HG03139 (cell line): Measurements from ENCODE around the gene PARP15.
"Not testable (repeated sequence)": the region's sequence is repeated elsewhere in the genome, so short reads cannot be mapped to it uniquely, and the experiment has no call there.

Source experiments
- ATAC-seq: cut with Tn5 transposase; IDR thresholded peaks from one replicate; pipeline ENCODE4 v1.9.1; 2021; ENCODE audit not compliant: unreplicated experiment

PARP15 gene

GRCh38 chr3:122577409-122578031, at the start of gene PARP15:
TSS of gene PARP15 (plus strand) at chr3:122577650. CDS start at chr3:122577668, 18 bp downstream.
- ATAC-seq: no peak

DNA sequence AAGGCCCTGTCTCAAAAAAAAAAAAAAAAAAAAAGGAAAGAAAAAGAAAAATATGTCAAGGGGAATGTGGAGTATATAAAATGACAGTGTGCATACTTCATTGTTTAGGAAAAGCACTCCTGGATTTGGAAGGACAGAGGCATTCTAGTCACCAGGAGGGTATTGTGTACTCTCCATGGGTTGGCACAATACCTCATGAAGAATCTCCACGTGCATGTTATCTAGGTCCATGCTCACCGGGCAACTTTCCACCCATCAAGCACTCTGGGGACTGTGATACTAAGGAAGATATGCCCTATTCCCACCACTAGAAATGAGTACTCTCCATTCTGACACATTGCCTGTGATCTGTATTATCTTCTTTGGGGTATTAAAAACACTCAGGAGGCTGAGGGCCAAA, 47.3 kb upstream of the PARP15 start:
- ATAC-seq: no peak

DNA sequence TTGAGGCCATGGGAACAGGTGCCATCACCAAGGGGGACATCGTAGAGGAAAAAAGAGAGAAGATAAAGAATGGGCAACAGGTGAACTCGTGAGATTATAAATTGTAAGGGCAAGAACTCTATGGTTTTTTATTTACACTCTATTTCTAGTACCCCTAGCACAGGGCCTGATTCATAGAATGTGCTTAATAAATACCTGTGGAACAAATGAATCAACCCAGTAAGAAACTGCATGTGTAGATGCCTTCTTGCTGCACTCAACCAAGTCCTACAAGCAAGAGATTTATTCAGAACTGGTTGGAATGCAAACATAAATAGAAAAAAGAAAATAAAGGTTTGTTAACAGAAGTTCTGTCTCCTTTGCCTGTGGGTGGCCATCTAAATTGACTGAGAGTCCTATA, 44.0 kb upstream of the PARP15 start:
- ATAC-seq: no peak

DNA sequence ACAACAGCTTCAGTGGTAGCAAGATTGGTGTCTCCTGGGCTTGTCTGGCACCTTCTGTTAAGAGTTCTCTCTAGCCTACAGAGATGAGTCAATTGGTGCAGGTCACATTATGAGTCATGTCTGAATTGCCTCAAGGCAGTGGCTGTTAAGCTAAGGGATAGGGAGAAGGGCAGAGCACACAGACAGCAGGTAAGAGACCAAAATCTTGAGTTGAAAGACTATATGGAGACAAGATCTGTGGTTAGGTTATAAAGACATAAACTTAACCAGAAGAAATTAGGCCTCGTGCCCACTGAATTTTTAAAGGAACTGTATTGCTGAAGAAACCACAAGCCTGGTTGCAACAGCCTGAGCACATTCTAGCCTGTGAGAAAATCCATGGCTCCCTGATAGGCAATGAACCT, 43.5 kb upstream of the PARP15 start:
- ATAC-seq: peak; percentile 98

GRCh38 chr3:122535964-122536631, 41.4 kb upstream of the PARP15 start:
- no peak for ATAC-seq

DNA sequence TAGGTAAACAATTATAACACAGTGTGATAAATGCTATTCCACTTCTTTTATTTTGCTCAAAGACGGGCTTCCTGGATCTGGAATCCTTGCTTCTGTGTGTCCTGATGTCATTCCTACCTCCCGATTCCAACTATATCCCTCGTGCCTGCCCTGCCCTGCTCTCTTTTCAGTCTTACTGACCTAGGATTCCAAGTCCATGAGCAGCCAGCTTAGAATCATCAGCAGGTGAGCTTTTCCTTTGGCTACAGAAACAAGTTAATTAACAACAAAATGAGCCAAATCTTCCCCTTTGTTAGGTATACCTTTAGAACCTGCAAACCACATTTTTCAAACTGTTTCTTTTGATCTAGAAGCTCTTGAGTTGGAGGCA, 40.8 kb upstream of the PARP15 start:
- ATAC-seq: no peak

GRCh38 chr3:122538956-122539490, 38.4 kb upstream of the PARP15 start:
- no peak for ATAC-seq

DNA sequence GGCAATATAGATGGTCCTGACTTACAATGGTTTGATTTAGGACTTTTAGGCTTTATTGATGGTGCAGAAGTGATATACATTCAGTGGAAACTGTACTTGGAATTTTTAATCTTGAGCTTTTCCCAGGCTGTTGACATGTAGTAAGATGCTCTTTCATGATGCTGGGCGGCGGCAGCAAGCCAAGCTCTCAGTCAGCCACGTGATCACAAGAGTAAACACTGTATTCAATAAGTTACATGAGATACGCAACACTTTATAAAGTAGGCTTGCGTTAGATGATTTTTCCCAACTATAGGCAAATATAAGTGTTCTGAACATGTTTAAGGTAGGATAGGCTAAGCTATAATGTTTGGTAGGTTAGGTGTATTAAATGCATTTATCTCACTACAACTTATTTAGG, 31.3 kb upstream of the PARP15 start:
- no peak for ATAC-seq

GRCh38 chr3:122548076-122548475, 29.4 kb upstream of the PARP15 start:
- no peak for ATAC-seq

DNA sequence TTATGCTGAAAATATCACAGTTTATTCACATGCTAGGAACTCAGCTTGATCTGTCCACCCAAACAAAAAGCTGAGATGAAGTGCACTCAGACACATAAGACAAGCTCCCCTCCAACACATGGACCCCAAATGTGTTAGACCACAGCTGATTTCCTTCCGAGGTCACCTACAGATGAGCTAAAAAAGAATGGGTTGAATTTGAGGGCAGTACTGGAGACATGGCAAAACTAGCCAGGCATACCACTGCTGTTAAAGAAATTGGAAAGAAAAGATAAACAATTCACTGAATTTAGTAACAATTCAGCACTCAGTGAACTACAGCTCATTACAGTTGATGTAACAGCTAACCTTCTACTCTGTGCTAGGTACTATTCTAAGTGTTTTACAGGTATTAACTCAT, 28.8 kb upstream of the PARP15 start:
- no peak for ATAC-seq

DNA sequence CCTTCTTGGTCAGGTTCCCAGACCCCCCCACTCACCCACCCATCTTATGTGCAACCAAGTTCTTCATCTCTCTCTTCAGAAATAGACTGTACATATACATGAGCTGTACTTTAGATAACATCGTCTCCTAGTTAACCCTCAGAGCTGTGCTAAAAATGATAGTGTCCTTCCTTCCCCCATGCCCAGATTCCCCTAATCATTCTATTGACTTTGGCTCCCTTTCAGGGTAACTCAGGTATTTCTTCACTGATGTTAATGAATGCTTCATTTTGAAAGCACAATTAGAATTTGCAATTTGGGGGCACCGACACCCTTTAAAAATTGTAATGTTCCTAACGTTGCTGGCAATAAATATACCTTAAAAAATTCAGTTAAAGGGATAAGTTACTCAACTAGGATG, 24.3 kb upstream of the PARP15 start:
- ATAC-seq: no peak

DNA sequence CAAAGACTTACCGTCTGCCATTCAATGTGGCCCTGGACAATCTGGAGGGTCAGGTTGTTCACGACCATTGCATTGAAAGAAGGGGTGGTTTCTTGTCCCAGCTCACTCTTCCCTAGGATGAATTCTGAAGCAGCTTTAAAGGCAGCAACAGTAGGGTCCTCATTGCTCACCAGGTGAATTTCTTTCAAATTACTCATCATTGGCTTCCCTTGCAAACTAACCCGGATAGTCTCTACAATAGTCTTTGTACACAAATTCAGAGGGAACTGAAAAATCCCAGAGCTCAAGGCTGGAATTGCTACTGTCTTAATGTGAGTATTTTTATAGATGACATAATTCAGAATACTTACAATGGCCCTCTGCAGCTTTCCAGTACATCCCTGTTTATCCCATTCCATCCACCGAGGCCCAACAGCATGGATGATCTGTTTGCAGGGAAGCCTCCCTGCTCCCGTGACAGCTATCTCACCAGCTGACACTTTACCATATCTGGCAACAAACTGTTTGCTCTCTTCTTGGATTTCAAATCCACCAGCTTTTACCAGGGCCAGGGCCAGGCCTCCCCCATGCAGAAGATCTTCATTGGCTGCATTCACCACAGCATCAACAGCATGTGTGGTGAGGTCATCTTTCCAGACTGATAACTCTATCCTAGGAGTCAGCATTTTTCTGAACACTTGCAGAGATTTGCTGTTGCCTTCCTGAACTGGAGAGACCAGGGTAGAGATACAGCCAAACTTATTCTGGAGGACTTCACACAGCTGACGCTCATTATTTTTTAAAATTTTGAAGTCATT, 22.0 kb upstream of the PARP15 start:
- ATAC-seq: no peak

DNA sequence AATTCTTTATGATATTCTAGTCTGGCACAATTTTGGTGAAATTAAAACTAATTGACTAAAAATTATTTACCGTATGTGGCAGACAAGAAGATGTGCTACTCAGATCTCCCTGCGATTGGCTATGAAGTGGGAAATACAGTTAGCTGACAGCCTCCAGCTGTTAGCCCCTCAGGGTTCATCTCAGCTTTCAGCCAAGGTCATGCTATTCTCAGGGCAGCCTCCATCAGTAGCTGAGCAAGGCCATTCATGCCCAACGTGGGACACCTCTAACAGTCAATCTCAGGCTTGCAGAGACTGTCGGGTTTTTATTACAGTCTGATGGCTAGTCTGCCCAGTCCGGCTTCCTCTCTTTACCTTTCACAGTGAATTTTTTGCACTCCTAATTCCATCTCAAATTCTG, 20.1 kb upstream of the PARP15 start:
- ATAC-seq: no peak

DNA sequence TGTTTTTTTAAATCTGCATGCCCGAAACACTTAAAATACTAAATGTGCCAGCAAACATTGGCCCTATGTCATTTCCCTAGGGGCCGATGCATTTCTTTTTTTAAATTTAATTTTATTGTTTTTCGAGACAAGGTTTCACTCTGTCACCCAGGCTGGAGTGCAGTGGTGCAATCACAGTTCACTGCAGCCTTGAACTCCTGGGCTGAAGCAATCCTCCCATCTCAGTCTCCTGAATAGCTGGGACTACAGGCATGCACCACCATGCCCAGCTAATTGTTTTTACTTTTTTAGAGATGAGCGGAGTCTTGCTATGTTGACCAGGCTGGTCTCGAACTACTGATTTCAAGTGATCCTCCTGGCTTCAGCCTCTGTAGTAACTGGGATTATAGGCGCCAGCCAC, 18.8 kb upstream of the PARP15 start:
- no peak for ATAC-seq

- ATAC-seq: no peak
Observed at GRCh38 chr3:122559906-122560305, 17.5 kb upstream of the PARP15 start.

DNA sequence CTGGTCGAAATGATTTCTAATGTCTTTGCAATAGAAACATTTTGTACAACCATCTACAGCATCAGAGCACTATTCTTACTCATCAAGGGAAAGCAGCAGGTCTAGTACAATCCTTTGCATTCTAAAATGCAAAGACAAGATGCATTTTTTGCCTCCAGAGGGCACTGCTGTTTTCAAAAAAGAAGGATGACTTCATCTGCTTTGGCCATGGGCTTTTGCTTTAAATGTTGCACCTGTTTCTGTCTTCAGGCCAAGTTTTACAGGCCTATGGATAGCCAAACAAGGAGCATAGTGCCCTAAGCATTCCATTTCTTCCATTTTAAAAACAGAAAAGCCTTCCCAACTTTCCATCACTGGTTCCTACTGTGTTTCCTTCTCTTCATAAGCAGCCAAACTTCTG, 16.8 kb upstream of the PARP15 start:
- no peak for ATAC-seq

DNA sequence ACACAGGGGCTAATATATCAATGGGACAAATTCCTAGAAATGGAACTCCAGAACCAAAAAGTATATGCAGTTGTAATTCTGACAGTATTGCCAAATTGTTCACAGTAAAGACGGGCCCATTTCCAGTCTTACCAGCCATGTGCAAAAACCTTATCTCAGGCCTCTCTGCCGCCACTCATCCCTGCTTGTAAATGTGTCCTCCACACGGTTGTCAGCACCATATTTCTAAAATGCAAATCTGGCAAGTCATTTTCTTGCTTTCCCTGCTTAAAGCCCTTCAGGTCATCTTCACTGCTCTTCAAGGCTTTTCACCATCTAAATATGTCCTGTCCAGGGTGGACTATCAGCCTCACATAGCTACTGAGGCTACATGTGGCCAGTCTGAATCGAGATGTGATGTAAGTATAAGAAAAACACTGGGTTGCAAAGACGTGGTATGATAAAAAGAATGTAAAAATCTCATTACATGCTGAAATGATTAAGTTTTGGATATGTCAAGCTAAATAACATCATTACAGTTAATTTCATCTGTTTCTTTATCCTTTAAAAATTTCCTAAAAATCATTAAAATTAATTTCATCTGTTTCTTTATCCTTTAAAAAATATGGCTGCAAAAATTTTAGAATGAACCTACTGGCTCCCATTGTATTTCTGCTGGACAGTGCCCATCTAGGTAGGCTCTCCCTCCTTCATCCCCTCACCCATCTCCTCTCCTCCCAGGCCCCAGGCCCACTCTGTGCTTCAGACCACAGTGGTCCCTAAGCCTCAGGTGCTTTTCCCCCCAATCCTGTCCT, 14.3 kb upstream of the PARP15 start:
- ATAC-seq: no peak

DNA sequence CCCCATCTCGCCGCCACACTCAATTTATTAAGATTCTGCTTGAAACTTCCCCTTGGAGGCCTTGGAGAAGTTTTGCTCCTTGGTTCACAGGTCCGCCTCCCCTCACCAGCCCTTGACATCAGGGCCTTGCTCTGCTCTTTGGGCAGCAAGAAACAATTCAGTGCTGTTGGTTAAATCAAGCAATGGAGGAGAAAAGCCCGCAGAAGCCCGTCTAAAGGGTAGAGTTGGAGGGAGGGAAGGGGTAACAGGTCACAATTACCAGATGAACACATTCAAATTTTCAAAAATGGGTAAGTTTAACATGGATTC, 13.8 kb upstream of the PARP15 start:
- ATAC-seq: no peak

- peak; percentile 72 for ATAC-seq
Observed at GRCh38 chr3:122564155-122564912, 13.1 kb upstream of the PARP15 start, which contains the start of the genes DTX3L and PARP9. TSS of gene DTX3L (plus strand) at chr3:122564338. CDS start at chr3:122564427, 89 bp downstream. TSS of gene PARP9 (minus strand) at chr3:122564300. CDS start at chr3:122559620, 4,680 bp downstream.

- not testable (repeated sequence) for ATAC-seq
Observed at GRCh38 chr3:122568131-122568530, 9.3 kb upstream of the PARP15 start.
